Type B pancreatic cell (in vitro differentiated cells): Measurements from ENCODE around the gene TEX19. TPM values are rescaled to one million over a fixed set of nuclear protein-coding genes. Genes with fewer than 3 reads are reported as not detected.
"Not testable (repeated sequence)": the region's sequence is repeated elsewhere in the genome, so short reads cannot be mapped to it uniquely, and the experiment has no call there.

Experiments
- DNase-seq: peaks from one replicate; pipeline ENCODE4 v3.0.0; 2021; ENCODE audit warnings: mixed read lengths; ENCODE audit not compliant: unreplicated experiment; ENCODE audit errors: extremely low spot score
- H3K27ac Mint-ChIP-seq: 2 replicates; pipeline ENCODE4 v1.8.0; 2021; ENCODE audit warnings: mild to moderate bottlenecking, mixed read lengths
- H3K27me3 Mint-ChIP-seq: 2 replicates; pipeline ENCODE4 v1.8.0; 2021; ENCODE audit warnings: mixed read lengths
- H3K36me3 Mint-ChIP-seq: 2 replicates; pipeline ENCODE4 v1.8.0; 2021; ENCODE audit warnings: mixed read lengths
- H3K4me1 Mint-ChIP-seq: one replicate; pipeline ENCODE4 v1.8.0; 2021; ENCODE audit warnings: mixed read lengths; ENCODE audit not compliant: unreplicated experiment
- H3K4me3 Mint-ChIP-seq: 2 replicates; pipeline ENCODE4 v1.8.0; 2021; ENCODE audit warnings: mild to moderate bottlenecking, mixed read lengths
- H3K9me3 Mint-ChIP-seq: 2 replicates; pipeline ENCODE4 v1.8.0; 2021; ENCODE audit warnings: mixed read lengths
- CTCF ChIP-seq: fragments of 200-600 bp; sonication (generic); conservative IDR thresholded peaks from 2 replicates; pipeline ENCODE4 v1.5.0; 2021; ENCODE audit warnings: antibody characterized with exemption, mild to moderate bottlenecking
- total RNA-seq: library from RNA; stranded (reverse); gene quantifications from 2 replicates; pipeline ENCODE4 v1.2.1, GENCODE V29; 2021; ENCODE audit warnings: low replicate concordance

Gene TEX19
- total RNA-seq, 1 donor from 2014 or later, result 0.14 TPM

GRCh38 chr17:82354804-82355308 is 4.2 kb upstream of the TEX19 start:
- H3K4me3 Mint-ChIP-seq, result no peak overlapping the region
- peaks cover 8% of the 10 kb centered on the region for H3K4me1 Mint-ChIP-seq

GRCh38 chr17:82355770-82356427 is 3.1 kb upstream of the TEX19 start:
- no peak for TF ChIP-seq CTCF
- peaks cover 6% of the 10 kb centered on the region for H3K27me3 Mint-ChIP-seq
- H3K36me3 Mint-ChIP-seq, result no peaks in the 10 kb centered on the region
- H3K27ac Mint-ChIP-seq, result no peak overlapping the region
- no peak overlapping the region for H3K4me3 Mint-ChIP-seq
- DNase-seq, result no peak
- peaks cover 8% of the 10 kb centered on the region for H3K4me1 Mint-ChIP-seq
- H3K9me3 Mint-ChIP-seq, result no peaks in the 10 kb centered on the region

More at GRCh38 chr17:82354804-82355308, 4.2 kb upstream of the TEX19 start:
- TF ChIP-seq CTCF, result no peak
- H3K27ac Mint-ChIP-seq, result no peak overlapping the region
- no peak for DNase-seq
- H3K9me3 Mint-ChIP-seq, result no peaks in the 10 kb centered on the region
- H3K36me3 Mint-ChIP-seq, result no peaks in the 10 kb centered on the region
- peaks cover 6% of the 10 kb centered on the region for H3K27me3 Mint-ChIP-seq

GRCh38 chr17:82356845-82357355 is 2.1 kb upstream of the TEX19 start:
- Mint-ChIP-seq H3K4me1 (peaks cover 8% of the 10 kb centered on the region), H3K36me3 (no peaks in the 10 kb centered on the region), H3K27me3 (peaks cover 8% of the 10 kb centered on the region), H3K4me3 (no peak overlapping the region), H3K27ac (no peak overlapping the region), H3K9me3 (no peaks in the 10 kb centered on the region)
- no peak for TF ChIP-seq CTCF
- DNase-seq, result no peak

- H3K4me3 Mint-ChIP-seq, result no peak overlapping the region
- TF ChIP-seq CTCF, result no peak
Observed at GRCh38 chr17:82357394-82357793, 1.7 kb upstream of the TEX19 start.

GRCh38 chr17:82359451-82360074 is 516 bp downstream of the TEX19 start:
- not testable (repeated sequence) for DNase-seq, H3K9me3 Mint-ChIP-seq, H3K4me3 Mint-ChIP-seq, H3K4me1 Mint-ChIP-seq, H3K27ac Mint-ChIP-seq, H3K36me3 Mint-ChIP-seq
- H3K27me3 Mint-ChIP-seq, result peaks cover 16% of the 10 kb centered on the region

More at GRCh38 chr17:82357394-82357793, 1.7 kb upstream of the TEX19 start:
- H3K27ac Mint-ChIP-seq, result no peak overlapping the region
- H3K36me3 Mint-ChIP-seq, result no peaks in the 10 kb centered on the region
- peaks cover 9% of the 10 kb centered on the region for H3K27me3 Mint-ChIP-seq
- DNase-seq, result no peak
- H3K9me3 Mint-ChIP-seq, result no peaks in the 10 kb centered on the region
- peaks cover 8% of the 10 kb centered on the region for H3K4me1 Mint-ChIP-seq
